ENCODE measurements around the gene ENAM.

Gene ENAM, protein sequence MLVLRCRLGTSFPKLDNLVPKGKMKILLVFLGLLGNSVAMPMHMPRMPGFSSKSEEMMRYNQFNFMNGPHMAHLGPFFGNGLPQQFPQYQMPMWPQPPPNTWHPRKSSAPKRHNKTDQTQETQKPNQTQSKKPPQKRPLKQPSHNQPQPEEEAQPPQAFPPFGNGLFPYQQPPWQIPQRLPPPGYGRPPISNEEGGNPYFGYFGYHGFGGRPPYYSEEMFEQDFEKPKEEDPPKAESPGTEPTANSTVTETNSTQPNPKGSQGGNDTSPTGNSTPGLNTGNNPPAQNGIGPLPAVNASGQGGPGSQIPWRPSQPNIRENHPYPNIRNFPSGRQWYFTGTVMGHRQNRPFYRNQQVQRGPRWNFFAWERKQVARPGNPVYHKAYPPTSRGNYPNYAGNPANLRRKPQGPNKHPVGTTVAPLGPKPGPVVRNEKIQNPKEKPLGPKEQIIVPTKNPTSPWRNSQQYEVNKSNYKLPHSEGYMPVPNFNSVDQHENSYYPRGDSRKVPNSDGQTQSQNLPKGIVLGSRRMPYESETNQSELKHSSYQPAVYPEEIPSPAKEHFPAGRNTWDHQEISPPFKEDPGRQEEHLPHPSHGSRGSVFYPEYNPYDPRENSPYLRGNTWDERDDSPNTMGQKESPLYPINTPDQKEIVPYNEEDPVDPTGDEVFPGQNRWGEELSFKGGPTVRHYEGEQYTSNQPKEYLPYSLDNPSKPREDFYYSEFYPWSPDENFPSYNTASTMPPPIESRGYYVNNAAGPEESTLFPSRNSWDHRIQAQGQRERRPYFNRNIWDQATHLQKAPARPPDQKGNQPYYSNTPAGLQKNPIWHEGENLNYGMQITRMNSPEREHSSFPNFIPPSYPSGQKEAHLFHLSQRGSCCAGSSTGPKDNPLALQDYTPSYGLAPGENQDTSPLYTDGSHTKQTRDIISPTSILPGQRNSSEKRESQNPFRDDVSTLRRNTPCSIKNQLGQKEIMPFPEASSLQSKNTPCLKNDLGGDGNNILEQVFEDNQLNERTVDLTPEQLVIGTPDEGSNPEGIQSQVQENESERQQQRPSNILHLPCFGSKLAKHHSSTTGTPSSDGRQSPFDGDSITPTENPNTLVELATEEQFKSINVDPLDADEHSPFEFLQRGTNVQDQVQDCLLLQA

DNA sequence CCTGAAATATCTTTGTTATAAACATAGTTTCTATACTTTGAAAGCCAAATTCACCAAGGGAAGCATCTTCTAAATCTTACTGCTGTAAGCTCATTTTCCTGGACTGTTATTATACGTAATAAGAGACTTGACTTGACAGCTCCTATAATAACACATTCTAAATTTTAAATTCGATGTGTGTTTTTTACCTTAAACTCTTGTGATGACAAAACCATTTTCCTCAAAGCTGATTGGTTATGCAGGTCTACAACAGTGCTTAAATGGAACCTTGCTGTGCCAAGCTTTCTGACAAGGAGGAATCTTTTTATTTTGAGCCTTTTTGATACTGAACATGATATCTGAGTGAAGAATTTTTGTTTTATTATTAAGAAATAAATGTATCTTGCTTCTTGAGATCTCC lies at the start of gene ENAM:
ENAM (plus strand) TSS at position 301 of the 400 bp plus-strand sequence. CDS start 757 bp downstream, outside the sequence.
- Histone ChIP-seq H3K27ac (no peak within 1 kb of the TSS), H3K27me3 (no peaks in the 10 kb centered on the region), H3K9me3 (no peaks in the 10 kb centered on the region), H4K20me1 (no peaks in the 10 kb centered on the region), H3K9ac (no peak within 1 kb of the TSS), H3K4me1 (no peaks in the 10 kb centered on the region), H3K4me3 (no peak within 1 kb of the TSS), H3K4me2 (no peak within 1 kb of the TSS), H3K36me3 (no peaks in the 10 kb centered on the region)
- TF ChIP-seq Cebpa-rat (IDR thresholded peaks at IDR 0.05) = no peak

GRCh38 chr4:70581980-70582379 lies 46.6 kb upstream of the ENAM start:
- Histone ChIP-seq H3K27ac (no peak overlapping the region), H4K20me1 (no peaks in the 10 kb centered on the region), H3K4me3 (no peak overlapping the region), H3K36me3 (no peaks in the 10 kb centered on the region), H3K4me2 (no peak overlapping the region), H3K27me3 (no peaks in the 10 kb centered on the region), H3K9me3 (no peaks in the 10 kb centered on the region), H3K4me1 (no peaks in the 10 kb centered on the region), H3K9ac (no peak overlapping the region)
- TF ChIP-seq Cebpa-rat (IDR thresholded peaks at IDR 0.05) = no peak

DNA sequence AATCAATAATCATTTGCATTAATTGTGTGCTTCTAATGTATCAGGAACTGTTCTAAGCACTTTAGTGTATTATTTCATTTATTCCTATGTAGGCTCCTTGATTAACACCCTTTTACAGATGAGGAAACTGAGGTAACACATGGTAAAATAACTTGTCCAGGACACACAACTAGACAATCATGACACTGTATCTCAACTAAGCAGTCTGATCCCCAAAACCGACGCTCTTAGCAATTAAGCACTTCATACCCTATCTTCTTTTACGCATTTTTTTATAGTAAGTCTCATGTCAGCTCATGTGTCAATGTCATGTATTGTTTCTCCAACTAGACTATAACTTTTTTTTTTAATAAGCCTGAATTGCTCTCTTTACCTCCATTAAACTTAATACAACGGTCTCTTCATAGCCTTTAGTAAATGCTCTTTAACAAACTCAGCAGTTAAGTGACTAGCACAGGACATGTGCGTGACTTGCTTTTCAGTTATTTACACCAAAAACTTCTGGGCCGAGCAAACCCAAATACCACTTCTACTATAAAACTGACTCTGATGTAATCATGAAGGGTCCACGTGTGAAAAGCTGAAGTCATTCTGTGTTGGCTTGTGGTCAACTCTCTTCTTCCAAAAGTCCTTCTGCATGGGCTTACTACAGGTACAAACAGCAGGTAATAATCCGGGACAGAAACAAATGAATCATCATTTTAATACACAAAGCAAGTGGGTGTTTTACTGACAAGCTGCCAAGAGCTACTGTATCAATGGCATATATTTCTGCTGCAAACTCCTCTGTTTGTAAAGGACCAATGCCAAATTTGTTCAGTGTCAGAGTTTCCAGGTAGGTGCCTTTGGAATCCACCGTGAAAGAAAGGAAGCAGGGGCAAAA lies 44.4 kb upstream of the ENAM start:
- H3K9ac ChIP-seq = no peak overlapping the region
- H3K9me3 ChIP-seq = no peaks in the 10 kb centered on the region
- H3K27ac ChIP-seq = no peak overlapping the region
- H3K4me2 ChIP-seq = no peak overlapping the region
- no peak overlapping the region for H3K4me3 ChIP-seq
- no peaks in the 10 kb centered on the region for H3K4me1 ChIP-seq
- no peaks in the 10 kb centered on the region for H3K36me3 ChIP-seq
- H4K20me1 ChIP-seq = no peaks in the 10 kb centered on the region
- TF ChIP-seq Cebpa-rat (IDR thresholded peaks at IDR 0.05) = no peak
- no peaks in the 10 kb centered on the region for H3K27me3 ChIP-seq

GRCh38 chr4:70586841-70587240 lies 41.7 kb upstream of the ENAM start:
- no peak for TF ChIP-seq Cebpa-rat (IDR thresholded peaks at IDR 0.05)
- H3K4me3 ChIP-seq = no peak overlapping the region
- no peaks in the 10 kb centered on the region for H3K9me3 ChIP-seq
- H3K9ac ChIP-seq = no peak overlapping the region
- H4K20me1 ChIP-seq = no peaks in the 10 kb centered on the region
- H3K36me3 ChIP-seq = no peaks in the 10 kb centered on the region
- no peaks in the 10 kb centered on the region for H3K4me1 ChIP-seq
- H3K4me2 ChIP-seq = no peak overlapping the region
- no peaks in the 10 kb centered on the region for H3K27me3 ChIP-seq
- H3K27ac ChIP-seq = no peak overlapping the region

GRCh38 chr4:70589785-70590184 lies 38.8 kb upstream of the ENAM start:
- Histone ChIP-seq H3K27ac (no peak overlapping the region), H4K20me1 (no peaks in the 10 kb centered on the region), H3K9ac (no peak overlapping the region), H3K9me3 (no peaks in the 10 kb centered on the region), H3K27me3 (no peaks in the 10 kb centered on the region), H3K4me3 (no peak overlapping the region), H3K4me2 (no peak overlapping the region), H3K4me1 (no peaks in the 10 kb centered on the region), H3K36me3 (no peaks in the 10 kb centered on the region)
- no peak for TF ChIP-seq Cebpa-rat (IDR thresholded peaks at IDR 0.05)

DNA sequence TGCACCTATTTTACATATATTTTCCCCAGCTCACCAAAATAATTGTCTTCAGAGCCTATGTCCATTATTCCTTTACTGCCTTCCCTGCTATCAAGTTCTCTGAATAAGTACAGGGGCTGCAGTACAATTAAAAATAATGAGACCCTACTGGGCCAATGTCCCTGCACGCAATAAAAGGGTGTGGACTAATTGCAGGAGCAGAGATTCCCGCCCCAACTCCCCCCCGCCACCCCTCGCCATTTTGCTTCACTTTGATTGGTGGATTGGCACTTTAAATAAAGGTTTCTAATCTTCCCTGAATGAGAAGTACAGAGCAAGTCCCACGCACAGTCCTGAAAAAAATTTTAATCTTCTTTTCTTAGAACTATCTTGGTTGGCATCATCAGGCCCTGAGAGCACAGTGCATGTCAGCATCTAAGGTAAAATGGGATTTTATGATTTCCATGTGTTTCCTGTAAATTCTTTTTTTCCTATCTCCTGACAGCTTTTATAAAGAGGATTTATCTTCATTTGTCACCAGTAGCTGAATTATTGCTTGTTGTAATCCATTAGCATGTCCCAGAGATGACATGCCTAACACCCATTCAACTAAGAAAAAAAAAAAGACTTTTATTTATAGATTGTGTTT lies 36.5 kb upstream of the ENAM start, which contains the start of gene AMBN:
AMBN (plus strand) TSS at position 302 of the 628 bp plus-strand sequence; CDS start at position 405, 103 bp downstream.
- no peak within 1 kb of the TSS for H3K4me3 ChIP-seq
- no peaks in the 10 kb centered on the region for H3K9me3 ChIP-seq
- no peaks in the 10 kb centered on the region for H3K27me3 ChIP-seq
- H3K36me3 ChIP-seq = no peaks in the 10 kb centered on the region
- H3K4me2 ChIP-seq = no peak within 1 kb of the TSS
- no peak within 1 kb of the TSS for H3K9ac ChIP-seq
- no peaks in the 10 kb centered on the region for H4K20me1 ChIP-seq
- no peak within 1 kb of the TSS for H3K27ac ChIP-seq
- no peak for TF ChIP-seq Cebpa-rat (IDR thresholded peaks at IDR 0.05)
- H3K4me1 ChIP-seq = no peaks in the 10 kb centered on the region

DNA sequence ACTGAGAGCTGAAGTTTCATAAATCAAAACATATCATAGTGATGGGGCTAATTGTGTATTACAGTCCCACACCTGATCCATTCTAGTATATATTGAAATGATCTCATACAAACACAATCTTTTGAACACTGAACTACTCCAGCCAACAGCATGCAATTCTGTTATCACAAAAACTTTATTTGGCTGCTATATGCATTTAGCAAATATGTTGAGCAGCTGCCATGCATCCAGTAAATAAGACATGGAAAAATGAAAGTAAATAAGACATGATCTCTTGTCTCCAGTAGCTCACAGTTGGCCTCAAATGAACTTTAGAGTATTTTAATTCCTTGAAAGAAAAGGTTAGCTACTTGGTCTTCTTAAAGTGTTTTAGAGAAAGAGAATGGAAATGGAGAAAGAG lies 34.3 kb upstream of the ENAM start:
- H3K4me1 ChIP-seq = no peaks in the 10 kb centered on the region
- no peaks in the 10 kb centered on the region for H3K36me3 ChIP-seq
- no peak overlapping the region for H3K27ac ChIP-seq
- H3K4me2 ChIP-seq = no peak overlapping the region
- H3K9ac ChIP-seq = no peak overlapping the region
- H3K27me3 ChIP-seq = no peaks in the 10 kb centered on the region
- no peaks in the 10 kb centered on the region for H4K20me1 ChIP-seq
- TF ChIP-seq Cebpa-rat (IDR thresholded peaks at IDR 0.05) = no peak
- no peaks in the 10 kb centered on the region for H3K9me3 ChIP-seq
- no peak overlapping the region for H3K4me3 ChIP-seq

DNA sequence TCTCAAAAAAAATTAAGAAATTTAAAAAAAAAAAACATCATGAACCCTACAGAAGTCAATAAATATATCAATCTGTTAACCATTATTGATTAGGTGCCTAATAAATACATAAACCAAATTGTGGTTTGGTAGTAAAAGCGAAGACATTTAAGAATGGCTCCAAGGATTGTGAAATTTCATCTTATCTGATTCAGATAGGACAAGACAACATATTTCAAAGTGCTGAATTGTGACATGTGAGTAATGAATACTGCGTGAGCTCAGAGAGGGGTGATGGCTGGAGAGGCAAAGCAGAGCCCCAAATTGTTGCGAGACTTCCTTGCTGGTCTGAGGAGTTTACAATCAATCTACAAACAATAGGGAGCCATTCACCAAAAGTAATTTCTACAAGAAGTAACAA lies 28.2 kb upstream of the ENAM start:
- no peaks in the 10 kb centered on the region; the same call in 1 of the 2 replicates for H3K4me1 ChIP-seq
- no peak overlapping the region for H3K27ac ChIP-seq
- H3K4me3 ChIP-seq = no peak overlapping the region
- no peaks in the 10 kb centered on the region for H3K36me3 ChIP-seq
- no peak overlapping the region for H3K4me2 ChIP-seq
- H4K20me1 ChIP-seq = no peaks in the 10 kb centered on the region
- no peaks in the 10 kb centered on the region for H3K27me3 ChIP-seq
- H3K9ac ChIP-seq = no peak overlapping the region
- H3K9me3 ChIP-seq = no peaks in the 10 kb centered on the region
- no peak for TF ChIP-seq Cebpa-rat (IDR thresholded peaks at IDR 0.05)
